ENCODE results near the gene MIOX.

GRCh38 chr22:50439871-50440331, 46.8 kb upstream of the MIOX start:
- TF ChIP-seq CTCF (tag by site-specific recombination; IDR thresholded peaks at IDR 0.05) (no peak), ZNF561 (tag by site-specific recombination; IDR thresholded peaks at IDR 0.05; ENCODE audit: borderline replicate concordance) (no peak), ZNF629 (tag by site-specific recombination; IDR thresholded peaks at IDR 0.05) (no peak), ZNF747 (tag by site-specific recombination; IDR thresholded peaks at IDR 0.05) (no peak), ELK4 (IDR thresholded peaks at IDR 0.05; ENCODE audit: borderline replicate concordance, low read depth, low read length) (no peak), TSHZ1 (tag by site-specific recombination; IDR thresholded peaks at IDR 0.05; ENCODE audit: borderline replicate concordance) (no peak), ZNF324 (tag by site-specific recombination; IDR thresholded peaks at IDR 0.05) (no peak), ZNF398 (tag by site-specific recombination; IDR thresholded peaks at IDR 0.05) (no peak), ZNF488 (tag by site-specific recombination; IDR thresholded peaks at IDR 0.05) (no peak), ZNF416 (tag by site-specific recombination; IDR thresholded peaks at IDR 0.05) (no peak), ZNF24 (tag by site-specific recombination; IDR thresholded peaks at IDR 0.05) (no peak), ZBTB21 (tag by site-specific recombination; IDR thresholded peaks at IDR 0.05) (no peak), ZNF133 (tag by site-specific recombination; IDR thresholded peaks at IDR 0.05) (no peak), ZNF600 (tag by site-specific recombination; IDR thresholded peaks at IDR 0.05) (no peak)

All from HEK293 (cell line).